SU-DHL-6 (cell line): ENCODE measurements around the gene PBX1.

ENCODE experiments used
- H2AFZ ChIP-seq: fragments of 200-600 bp; sonication (generic); 2 replicates; pipeline ENCODE4 v1.6.1; 2014; ENCODE audit warnings: low read depth, mild to moderate bottlenecking, moderate library complexity, mixed read lengths, antibody characterized with exemption, low read length; ENCODE audit not compliant: severe bottlenecking
- H3F3A ChIP-seq: fragments of 200-600 bp; shearing (Covaris generic); 2 replicates; pipeline ENCODE4 v1.6.0; 2016; ENCODE audit warnings: antibody characterized with exemption, mild to moderate bottlenecking; ENCODE audit not compliant: insufficient read depth
- H3K27ac ChIP-seq: fragments of 200-600 bp; sonication (generic); 2 replicates; pipeline ENCODE4 v1.5.1; 2016; ENCODE audit warnings: low read depth, mild to moderate bottlenecking, low read length, moderate library complexity, mixed read lengths
- H3K27me3 ChIP-seq: fragments of 200-600 bp; sonication (generic), shearing (Covaris generic); 2 replicates; pipeline ENCODE4 v1.6.0; 2014; ENCODE audit warnings: mild to moderate bottlenecking, low read length
- H3K36me3 ChIP-seq: fragments of 200-600 bp; sonication (generic); 2 replicates; pipeline ENCODE4 v1.6.1; 2014; ENCODE audit warnings: mild to moderate bottlenecking, low read length, mixed read lengths
- H3K4me2 ChIP-seq: fragments of 300-600, 200-600 bp; shearing (Covaris generic), sonication (generic); 2 replicates; pipeline ENCODE4 v1.6.0; 2014; ENCODE audit warnings: low read length, low read depth, mild to moderate bottlenecking; ENCODE audit not compliant: poor library complexity, severe bottlenecking
- H3K4me3 ChIP-seq: fragments of 200-600 bp; sonication (generic); 2 replicates; pipeline ENCODE4 v1.5.1; 2014; ENCODE audit warnings: antibody characterized with exemption, low read length, mild to moderate bottlenecking, mixed read lengths; ENCODE audit not compliant: insufficient read depth, poor library complexity, severe bottlenecking
- H3K79me2 ChIP-seq: fragments of 200-600 bp; sonication (generic); 2 replicates; pipeline ENCODE4 v1.6.1; 2014; ENCODE audit warnings: mild to moderate bottlenecking, low read length, moderate library complexity; ENCODE audit not compliant: insufficient read depth
- H3K9ac ChIP-seq: fragments of 200-600 bp; sonication (generic); 2 replicates; pipeline ENCODE4 v1.7.0; 2014; ENCODE audit warnings: mild to moderate bottlenecking, low read length
- H3K9me2 ChIP-seq: fragments of 200-600 bp; sonication (generic); replicated peaks from 2 replicates; pipeline ENCODE4 v1.6.1; 2014; ENCODE audit warnings: low read length; ENCODE audit not compliant: insufficient read depth
- H3K9me3 ChIP-seq: fragments of 200-600 bp; sonication (generic); 2 replicates; pipeline ENCODE4 v1.6.1; 2014; ENCODE audit warnings: low read length, mixed read lengths; ENCODE audit not compliant: insufficient read depth
- H4K20me1 ChIP-seq: fragments of 200-600 bp; sonication (generic); 2 replicates; pipeline ENCODE4 v1.6.1; 2014; ENCODE audit warnings: low read depth, mild to moderate bottlenecking, antibody characterized with exemption, low read length, moderate library complexity, mixed read lengths
- EZH2phosphoT487 ChIP-seq: fragments of 200-600 bp; sonication (generic), shearing (Covaris generic); conservative IDR thresholded peaks from 2 replicates; pipeline ENCODE4 v1.6.1; 2018; ENCODE audit warnings: mild to moderate bottlenecking, antibody characterized with exemption, low read length, moderate library complexity, mixed read lengths
- TF ChIP-seq, protein P1 (sequence below): fragments of 200-600 bp; sonication (generic); IDR thresholded peaks from one replicate; pipeline ENCODE4 v1.5.1; 2017; ENCODE audit warnings: antibody characterized with exemption, mild to moderate bottlenecking, low read length, moderate library complexity; ENCODE audit not compliant: insufficient read depth, poor library complexity, severe bottlenecking

Gene PBX1

GRCh38 chr1:164885311-164885710 is 326.3 kb downstream of the PBX1 start:
- no peak overlapping the region for H3K9ac ChIP-seq
- no peaks in the 10 kb centered on the region for H3K79me2 ChIP-seq
- no peak overlapping the region for H3K4me3 ChIP-seq
- H2AFZ ChIP-seq = no peak overlapping the region
- H3K4me2 ChIP-seq = no peak overlapping the region
- no peaks in the 10 kb centered on the region for H4K20me1 ChIP-seq
- H3K36me3 ChIP-seq = no peaks in the 10 kb centered on the region
- no peak overlapping the region for H3K27ac ChIP-seq
- no peaks in the 10 kb centered on the region for H3K9me2 ChIP-seq
- no peaks in the 10 kb centered on the region for H3K27me3 ChIP-seq
- H3K9me3 ChIP-seq = no peaks in the 10 kb centered on the region
- no peaks in the 10 kb centered on the region for H3F3A ChIP-seq
- TF ChIP-seq, protein P1, sequence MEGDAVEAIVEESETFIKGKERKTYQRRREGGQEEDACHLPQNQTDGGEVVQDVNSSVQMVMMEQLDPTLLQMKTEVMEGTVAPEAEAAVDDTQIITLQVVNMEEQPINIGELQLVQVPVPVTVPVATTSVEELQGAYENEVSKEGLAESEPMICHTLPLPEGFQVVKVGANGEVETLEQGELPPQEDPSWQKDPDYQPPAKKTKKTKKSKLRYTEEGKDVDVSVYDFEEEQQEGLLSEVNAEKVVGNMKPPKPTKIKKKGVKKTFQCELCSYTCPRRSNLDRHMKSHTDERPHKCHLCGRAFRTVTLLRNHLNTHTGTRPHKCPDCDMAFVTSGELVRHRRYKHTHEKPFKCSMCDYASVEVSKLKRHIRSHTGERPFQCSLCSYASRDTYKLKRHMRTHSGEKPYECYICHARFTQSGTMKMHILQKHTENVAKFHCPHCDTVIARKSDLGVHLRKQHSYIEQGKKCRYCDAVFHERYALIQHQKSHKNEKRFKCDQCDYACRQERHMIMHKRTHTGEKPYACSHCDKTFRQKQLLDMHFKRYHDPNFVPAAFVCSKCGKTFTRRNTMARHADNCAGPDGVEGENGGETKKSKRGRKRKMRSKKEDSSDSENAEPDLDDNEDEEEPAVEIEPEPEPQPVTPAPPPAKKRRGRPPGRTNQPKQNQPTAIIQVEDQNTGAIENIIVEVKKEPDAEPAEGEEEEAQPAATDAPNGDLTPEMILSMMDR = no peak
- TF ChIP-seq EZH2phosphoT487 = no peak

- no peak overlapping the region for H3K9ac ChIP-seq
- H3K79me2 ChIP-seq = no peaks in the 10 kb centered on the region
- H3K9me2 ChIP-seq = no peaks in the 10 kb centered on the region
- H3K27ac ChIP-seq = no peak overlapping the region
- H3K9me3 ChIP-seq = no peaks in the 10 kb centered on the region
- no peak for TF ChIP-seq EZH2phosphoT487
- TF ChIP-seq, protein P1 = no peak
- no peaks in the 10 kb centered on the region for H4K20me1 ChIP-seq
- no peak overlapping the region for H3K4me2 ChIP-seq
- no peaks in the 10 kb centered on the region for H3K36me3 ChIP-seq
- no peaks in the 10 kb centered on the region for H3K27me3 ChIP-seq
- H3F3A ChIP-seq = no peaks in the 10 kb centered on the region
- no peak overlapping the region for H2AFZ ChIP-seq
- no peak overlapping the region for H3K4me3 ChIP-seq
These were observed 327.1 kb downstream of the PBX1 start for GRCh38 chr1:164886101-164886500.

GRCh38 chr1:164891615-164892014 is 332.6 kb downstream of the PBX1 start:
- H3F3A ChIP-seq = no peaks in the 10 kb centered on the region

More at GRCh38 chr1:164891615-164892014, 332.6 kb downstream of the PBX1 start:
- TF ChIP-seq, protein P1 = no peak
- TF ChIP-seq EZH2phosphoT487 = no peak
- Histone ChIP-seq H3K27me3 (no peaks in the 10 kb centered on the region), H3K79me2 (no peaks in the 10 kb centered on the region), H2AFZ (no peak overlapping the region), H3K9me3 (no peaks in the 10 kb centered on the region), H3K36me3 (no peaks in the 10 kb centered on the region), H3K9me2 (no peaks in the 10 kb centered on the region), H3K9ac (no peak overlapping the region), H3K4me3 (no peak overlapping the region), H3K27ac (no peak overlapping the region), H4K20me1 (no peaks in the 10 kb centered on the region), H3K4me2 (no peak overlapping the region)
